ENCODE results near the gene FLT3.
"Not testable (repeated sequence)": the region's sequence is repeated elsewhere in the genome, so short reads cannot be mapped to it uniquely, and the experiment has no call there.

FLT3 gene

GRCh38 chr13:28043224-28043623, 57.2 kb downstream of the FLT3 start:
- no peak for DNase-seq

- no peak for DNase-seq
Measured at GRCh38 chr13:28041501-28041900, 58.9 kb downstream of the FLT3 start.

DNA sequence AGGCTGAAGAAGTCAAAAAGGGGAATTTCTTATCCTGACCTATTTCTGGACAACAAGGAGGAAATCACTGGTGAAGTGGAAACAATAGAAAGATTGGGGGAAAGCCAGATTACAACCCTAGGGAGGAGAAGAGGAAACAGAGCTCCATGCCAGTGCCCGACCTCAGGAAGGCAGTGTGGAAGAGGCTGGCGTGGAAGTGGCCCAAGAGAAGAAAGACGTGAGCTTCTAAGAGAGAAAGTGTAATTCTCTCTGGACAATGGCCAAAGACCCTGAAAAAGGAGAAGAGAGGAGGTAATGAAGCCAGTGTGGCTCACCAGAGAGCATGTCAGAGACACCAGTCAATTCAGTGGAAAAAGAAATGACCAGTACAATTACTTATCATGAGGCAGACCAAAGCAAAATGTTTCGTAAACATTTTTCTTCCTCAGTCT, 59.3 kb downstream of the FLT3 start:
- DNase-seq, result no peak

DNA sequence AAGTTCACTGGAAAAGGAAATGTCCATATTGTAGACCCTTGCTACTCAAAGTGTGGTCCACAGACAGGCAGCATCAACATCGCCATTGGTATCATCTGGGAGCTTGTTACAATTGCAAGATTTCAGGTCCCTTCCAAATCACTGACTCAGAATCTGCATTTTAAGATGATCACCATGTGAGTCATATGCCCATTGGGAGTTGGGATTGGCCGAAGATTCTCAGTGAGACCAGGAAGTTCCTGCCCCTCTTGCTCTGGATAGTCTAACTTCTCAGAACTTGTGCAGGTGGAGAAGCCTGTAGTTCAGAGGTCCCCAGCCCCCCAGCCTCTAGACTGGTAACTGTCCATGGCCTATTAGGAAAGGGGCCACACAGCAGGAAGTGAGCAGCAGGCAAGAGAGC, 63.0 kb downstream of the FLT3 start:
- no peak for DNase-seq

- no peak for DNase-seq
Measured at GRCh38 chr13:28035146-28035782, 65.1 kb downstream of the FLT3 start.

DNA sequence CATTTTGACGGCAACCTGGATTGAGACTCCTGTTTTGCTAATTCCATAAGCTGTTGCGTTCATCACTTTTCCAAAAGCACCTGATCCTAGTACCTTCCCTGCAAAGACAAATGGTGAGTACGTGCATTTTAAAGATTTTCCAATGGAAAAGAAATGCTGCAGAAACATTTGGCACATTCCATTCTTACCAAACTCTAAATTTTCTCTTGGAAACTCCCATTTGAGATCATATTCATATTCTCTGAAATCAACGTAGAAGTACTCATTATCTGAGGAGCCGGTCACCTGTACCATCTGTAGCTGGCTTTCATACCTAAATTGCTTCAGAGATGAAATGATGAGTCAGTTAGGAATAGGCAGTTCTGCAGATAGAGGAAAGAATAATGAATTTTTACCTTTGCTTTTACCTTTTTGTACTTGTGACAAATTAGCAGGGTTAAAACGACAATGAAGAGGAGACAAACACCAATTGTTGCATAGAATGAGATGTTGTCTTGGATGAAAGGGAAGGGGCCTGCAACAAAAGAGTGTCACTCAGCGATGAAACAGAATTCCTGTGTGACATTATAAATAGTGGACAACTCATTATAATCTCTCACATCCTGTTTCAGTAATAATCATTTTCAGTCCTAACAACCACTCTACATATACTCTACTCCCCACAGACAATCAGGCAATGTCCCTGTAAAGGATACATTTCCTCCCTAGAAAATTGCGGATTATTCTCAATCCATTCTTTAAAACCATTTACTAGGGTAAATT, 66.3 kb downstream of the FLT3 start:
- no peak for DNase-seq

DNA sequence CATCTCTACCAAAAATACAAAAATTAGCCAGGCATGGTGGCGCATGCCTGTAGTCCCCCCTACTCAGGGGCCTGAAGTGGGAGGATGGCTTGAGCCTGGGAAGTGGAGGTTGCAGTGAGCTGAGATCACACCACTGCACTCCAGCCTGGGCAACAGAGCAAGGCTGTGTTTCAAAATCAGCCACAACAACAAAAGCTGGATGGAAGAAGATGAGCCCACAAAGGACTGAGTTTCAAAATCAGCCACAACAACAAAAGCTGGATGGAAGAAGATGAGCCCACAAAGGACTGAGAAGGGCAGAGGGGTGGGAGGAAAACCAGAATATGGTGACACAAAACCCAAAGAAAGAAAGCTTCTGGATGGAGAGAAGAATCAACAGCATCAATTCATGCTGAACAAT, 67.9 kb downstream of the FLT3 start:
- DNase-seq, result not testable (repeated sequence)

- DNase-seq, result no peak
Measured at GRCh38 chr13:28031896-28032288, 68.5 kb downstream of the FLT3 start.

- no peak for DNase-seq
Measured at GRCh38 chr13:28031220-28031895, 69.0 kb downstream of the FLT3 start.

GRCh38 chr13:28027607-28028364, 72.6 kb downstream of the FLT3 start:
- no peak for DNase-seq

GRCh38 chr13:28027071-28027470, 73.3 kb downstream of the FLT3 start:
- no peak for DNase-seq

- DNase-seq, result no peak
Measured at GRCh38 chr13:28026508-28026907, 73.9 kb downstream of the FLT3 start.

DNA sequence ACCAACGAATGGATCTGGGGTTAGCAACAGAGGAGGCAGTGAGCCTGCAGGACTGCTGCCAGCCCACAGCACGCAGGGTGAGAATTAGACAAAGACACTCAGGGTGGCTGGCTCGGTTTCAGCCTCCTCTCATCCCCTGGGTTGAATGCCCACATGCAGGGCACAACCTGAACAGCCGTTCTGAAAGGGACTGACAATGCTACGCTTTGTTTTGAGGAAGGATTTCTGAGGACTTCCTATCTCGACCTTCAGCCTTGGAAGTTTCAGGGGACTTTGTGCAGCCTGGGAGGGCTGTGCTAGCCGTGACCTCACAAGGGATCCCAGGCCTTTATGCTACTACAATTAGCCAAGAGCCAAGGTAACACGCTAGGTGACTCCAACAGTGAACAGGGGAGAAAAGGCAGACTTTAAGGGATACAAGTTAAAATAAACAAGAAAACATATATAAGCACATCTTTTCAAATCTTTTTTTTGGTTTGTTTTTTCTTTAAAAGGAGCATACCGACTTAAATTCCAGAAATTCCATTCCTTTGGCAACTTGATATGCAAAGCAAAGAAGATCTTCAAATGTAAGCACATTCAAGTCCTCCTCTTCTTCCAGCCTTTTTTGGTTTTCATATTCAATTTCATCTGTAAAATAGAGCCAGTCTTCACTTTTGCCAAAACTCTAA, 77.4 kb downstream of the FLT3 start:
- DNase-seq, result no peak

DNA sequence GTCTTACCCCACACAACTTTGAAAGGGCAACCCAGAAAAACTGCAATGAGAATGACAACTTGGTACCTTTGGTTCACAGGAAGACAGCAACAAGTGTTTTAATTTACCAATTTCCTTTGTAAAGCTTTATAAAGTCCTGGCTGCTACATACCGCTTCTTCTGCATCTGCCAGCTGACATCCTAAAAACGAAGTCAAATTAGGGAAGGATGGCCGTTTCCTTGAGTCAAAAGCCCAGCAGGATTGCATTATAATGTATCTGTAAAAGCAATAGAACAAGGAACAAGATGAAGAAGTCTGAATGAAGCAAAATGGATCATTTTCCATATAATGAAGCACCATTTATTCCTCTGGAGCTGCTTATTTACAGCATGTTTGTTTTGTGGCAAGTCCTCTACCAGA, 86.1 kb downstream of the FLT3 start:
- DNase-seq, result no peak

GRCh38 chr13:28013482-28013881, 86.9 kb downstream of the FLT3 start:
- no peak for DNase-seq

GRCh38 chr13:28012896-28013295, 87.5 kb downstream of the FLT3 start:
- no peak for DNase-seq

DNA sequence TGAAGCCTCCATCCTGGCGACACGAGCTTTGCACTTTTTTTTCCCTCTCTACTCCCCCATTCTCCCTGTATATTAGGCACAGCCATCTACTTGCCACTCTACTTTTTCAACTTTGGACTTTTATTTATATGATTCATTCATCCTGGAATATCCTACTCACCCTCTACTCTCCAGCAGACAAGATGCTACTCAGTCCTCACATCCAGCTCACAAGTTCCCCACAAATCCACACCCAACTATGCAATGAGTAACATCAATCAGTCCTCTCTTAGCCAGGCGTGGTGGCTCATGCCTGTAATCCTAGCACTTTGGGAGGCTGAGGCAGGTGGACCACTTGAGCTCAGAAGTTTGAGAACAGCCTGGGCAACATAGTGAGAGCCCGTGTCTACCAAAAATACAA, 88.0 kb downstream of the FLT3 start:
- DNase-seq, result no peak

- DNase-seq, result no peak
Measured at GRCh38 chr13:28010046-28010445, 90.3 kb downstream of the FLT3 start.

DNA sequence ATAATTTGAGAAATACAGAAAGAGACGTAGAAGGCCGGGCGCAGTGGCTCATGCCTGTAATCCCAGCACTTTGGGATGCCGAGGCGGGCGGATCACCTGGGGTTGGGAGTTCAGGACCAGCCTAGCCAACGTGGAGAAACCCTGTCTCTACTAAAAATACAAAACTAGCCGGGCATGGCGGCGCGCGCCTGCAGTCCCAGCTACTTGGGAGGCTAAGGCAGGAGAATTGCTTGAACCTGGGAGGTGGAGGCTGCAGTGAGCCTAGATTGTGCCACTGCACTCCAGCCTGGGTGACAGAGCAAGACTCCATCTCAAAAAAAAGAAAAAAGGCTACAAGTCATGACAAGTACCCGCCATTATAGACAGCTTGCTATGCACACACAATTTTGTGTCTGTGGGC, 95.4 kb downstream of the FLT3 start:
- not testable (repeated sequence) for DNase-seq

GRCh38 chr13:28002886-28003698, 97.3 kb downstream of the FLT3 start:
- DNase-seq, result no peak

DNA sequence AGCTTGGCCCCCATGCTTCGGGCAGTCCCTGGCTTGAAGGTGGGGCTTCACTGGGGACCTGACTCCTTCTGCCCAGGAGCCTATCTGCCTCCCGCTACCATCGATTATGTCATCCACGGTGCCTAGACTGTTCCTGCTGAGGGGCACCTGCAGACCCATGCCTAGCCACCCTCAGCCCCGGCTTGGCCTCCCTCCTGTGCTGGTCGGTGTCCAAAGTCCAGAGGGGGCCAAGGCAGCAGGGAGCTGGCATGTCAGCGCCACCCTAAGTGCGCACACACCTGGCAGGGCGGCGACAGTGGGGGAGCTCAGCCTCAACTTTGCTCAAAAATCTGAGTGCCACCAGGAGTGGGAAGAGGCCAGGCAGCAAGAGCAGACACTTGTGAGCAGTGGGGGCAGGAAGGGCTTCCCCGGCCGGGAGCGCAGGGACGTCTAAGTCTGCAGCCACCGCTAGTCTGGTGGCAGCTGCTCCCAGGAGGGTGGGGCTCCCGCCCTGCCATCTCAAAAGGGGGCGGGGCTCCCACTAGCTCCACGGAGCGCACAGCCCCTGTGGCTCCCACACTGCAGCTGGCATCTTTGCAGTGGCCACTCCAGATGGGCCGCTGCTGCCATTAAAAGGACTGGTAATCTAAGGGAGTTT, 98.4 kb downstream of the FLT3 start:
- DNase-seq, result peak; percentile 83 to 92

All from NCI-H524 (cell line).